ENCODE data around the gene RMDN3. TPM values are rescaled to one million over a fixed set of nuclear protein-coding genes. Genes with fewer than 3 reads are reported as not detected.

Gene RMDN3
- total and polyA plus RNA-seq, 4 donors = 20.9 to 94.4 (median 43.1) TPM

DNA sequence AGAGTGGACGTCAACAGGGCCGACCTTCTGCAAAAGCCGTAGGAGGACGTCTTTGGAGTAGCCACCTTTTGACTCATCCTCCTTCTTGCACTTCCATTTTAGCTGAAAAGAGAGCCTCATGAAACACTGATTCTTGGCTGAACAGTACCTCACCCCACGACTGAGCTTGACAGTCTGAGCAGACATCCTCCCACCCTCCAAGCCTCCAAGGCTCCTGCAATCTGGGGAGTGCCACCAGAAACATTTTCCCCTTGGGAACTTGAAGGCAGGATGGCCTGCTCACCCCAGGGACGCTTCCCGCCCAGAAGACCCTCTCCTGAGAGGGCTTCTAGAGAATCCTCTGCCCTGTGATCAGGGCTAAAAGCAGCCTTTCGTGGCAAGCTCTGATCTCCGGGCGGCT, 20.0 kb upstream of the RMDN3 start:
- H3K36me3 ChIP-seq (ENCODE audit: control insufficient read depth in 4 of 4, insufficient read depth in 4 of 4, low read length in 4 of 4) = peaks cover 14 to 54% (median 44%) of the 10 kb centered on the region in 4 donors
- DNase-seq (no peak), ATAC-seq (ENCODE audit: insufficient read depth, low FRiP score) (no peak)
- H3K9me3 ChIP-seq (ENCODE audit: control insufficient read depth in 4 of 4, insufficient read depth in 3 of 4, low read length in 3 of 4) = no peaks in the 10 kb centered on the region
- no peak overlapping the region for H3K4me3 ChIP-seq
- TF ChIP-seq, protein P1, sequence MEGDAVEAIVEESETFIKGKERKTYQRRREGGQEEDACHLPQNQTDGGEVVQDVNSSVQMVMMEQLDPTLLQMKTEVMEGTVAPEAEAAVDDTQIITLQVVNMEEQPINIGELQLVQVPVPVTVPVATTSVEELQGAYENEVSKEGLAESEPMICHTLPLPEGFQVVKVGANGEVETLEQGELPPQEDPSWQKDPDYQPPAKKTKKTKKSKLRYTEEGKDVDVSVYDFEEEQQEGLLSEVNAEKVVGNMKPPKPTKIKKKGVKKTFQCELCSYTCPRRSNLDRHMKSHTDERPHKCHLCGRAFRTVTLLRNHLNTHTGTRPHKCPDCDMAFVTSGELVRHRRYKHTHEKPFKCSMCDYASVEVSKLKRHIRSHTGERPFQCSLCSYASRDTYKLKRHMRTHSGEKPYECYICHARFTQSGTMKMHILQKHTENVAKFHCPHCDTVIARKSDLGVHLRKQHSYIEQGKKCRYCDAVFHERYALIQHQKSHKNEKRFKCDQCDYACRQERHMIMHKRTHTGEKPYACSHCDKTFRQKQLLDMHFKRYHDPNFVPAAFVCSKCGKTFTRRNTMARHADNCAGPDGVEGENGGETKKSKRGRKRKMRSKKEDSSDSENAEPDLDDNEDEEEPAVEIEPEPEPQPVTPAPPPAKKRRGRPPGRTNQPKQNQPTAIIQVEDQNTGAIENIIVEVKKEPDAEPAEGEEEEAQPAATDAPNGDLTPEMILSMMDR (IDR thresholded peaks at IDR 0.05; ENCODE audit: control extremely low read depth, extremely low read depth) = no peak
- H3K27ac ChIP-seq (ENCODE audit: low read depth in 1 of 2, low read length in 1 of 2) = no peak overlapping the region
- H3K9ac ChIP-seq (ENCODE audit: insufficient read depth in 1 of 2, low read length in 2 of 2) = no peak overlapping the region
- H3K4me1 ChIP-seq (ENCODE audit: control insufficient read depth in 5 of 5, insufficient read depth in 5 of 5, low read length in 5 of 5) = peaks cover 0 to 3% (median 0%) of the 10 kb centered on the region in 5 donors
- 92 to 96% methylated on average over 10 of the region's 10 CpGs for WGBS, 2 donors
- no peaks in the 10 kb centered on the region for H3K27me3 ChIP-seq (ENCODE audit: control insufficient read depth in 3 of 3, insufficient read depth in 3 of 3, low read length in 2 of 3)

DNA sequence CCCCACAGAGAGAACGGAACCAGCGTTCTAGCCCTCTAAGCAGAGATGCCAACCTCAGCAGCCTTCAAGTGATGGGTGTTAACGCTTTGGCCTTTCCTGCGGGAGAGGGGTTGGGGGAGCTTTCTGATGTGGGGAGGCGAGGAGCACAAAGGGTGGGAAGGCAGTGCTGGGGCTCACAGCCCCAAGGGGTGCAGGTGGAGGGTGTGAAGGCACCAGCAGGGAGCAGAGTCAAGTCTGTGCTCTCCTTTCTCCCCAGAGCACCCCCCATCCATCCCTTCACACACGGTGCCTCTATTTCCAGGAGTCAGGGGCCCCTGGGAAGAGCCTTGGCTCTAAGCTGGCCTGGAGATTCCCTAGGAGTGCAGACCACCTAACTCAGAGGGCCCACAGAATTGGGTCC, 18.8 kb upstream of the RMDN3 start:
- Histone ChIP-seq H3K9me3 (ENCODE audit: control insufficient read depth in 4 of 4, insufficient read depth in 3 of 4, low read length in 3 of 4) (no peaks in the 10 kb centered on the region), H3K4me1 (ENCODE audit: control insufficient read depth in 5 of 5, insufficient read depth in 5 of 5, low read length in 5 of 5) (peaks cover 0 to 7% (median 0%) of the 10 kb centered on the region in 5 donors), H3K4me3 (no peak overlapping the region), H3K27ac (ENCODE audit: low read depth in 1 of 2, low read length in 1 of 2) (no peak overlapping the region), H3K36me3 (ENCODE audit: control insufficient read depth in 4 of 4, insufficient read depth in 4 of 4, low read length in 4 of 4) (peaks cover 14 to 51% (median 40%) of the 10 kb centered on the region in 4 donors), H3K27me3 (ENCODE audit: control insufficient read depth in 3 of 3, insufficient read depth in 3 of 3, low read length in 2 of 3) (no peaks in the 10 kb centered on the region), H3K9ac (ENCODE audit: insufficient read depth in 1 of 2, low read length in 2 of 2) (no peak overlapping the region)
- no peak for ATAC-seq (ENCODE audit: insufficient read depth, low FRiP score)
- WGBS, 2 donors = 94 to 96% methylated on average over 6 of the region's 6 CpGs
- no peak for DNase-seq
- TF ChIP-seq, protein P1 (IDR thresholded peaks at IDR 0.05; ENCODE audit: control extremely low read depth, extremely low read depth) = no peak

DNA sequence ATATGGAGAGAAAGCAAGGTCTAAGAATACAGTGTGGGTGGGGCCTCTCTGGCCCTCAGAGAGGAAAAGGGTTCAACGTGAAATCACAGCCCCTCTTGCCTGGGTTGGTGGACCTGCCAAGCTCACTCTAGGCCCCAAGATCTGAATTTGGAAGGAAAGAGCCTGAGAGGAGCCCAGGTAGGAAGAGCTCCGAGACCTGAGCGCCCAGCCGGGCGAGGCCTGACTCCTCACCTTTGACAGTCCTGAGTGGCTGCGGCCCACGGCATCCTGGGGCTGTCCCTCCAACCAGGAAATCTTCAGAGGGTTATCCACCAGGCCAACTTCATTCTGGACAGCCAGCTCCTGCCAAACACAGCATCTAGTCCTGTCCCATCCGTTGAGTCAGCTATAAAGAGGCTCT, 18.4 kb upstream of the RMDN3 start:
- no peak for ATAC-seq (ENCODE audit: insufficient read depth, low FRiP score)
- Histone ChIP-seq H3K27ac (ENCODE audit: low read depth in 1 of 2, low read length in 1 of 2) (no peak overlapping the region), H3K4me3 (no peak overlapping the region), H3K4me1 (ENCODE audit: control insufficient read depth in 5 of 5, insufficient read depth in 5 of 5, low read length in 5 of 5) (peaks cover 0 to 7% (median 0%) of the 10 kb centered on the region in 5 donors), H3K9me3 (ENCODE audit: control insufficient read depth in 4 of 4, insufficient read depth in 3 of 4, low read length in 3 of 4) (no peaks in the 10 kb centered on the region), H3K9ac (ENCODE audit: insufficient read depth in 1 of 2, low read length in 2 of 2) (no peak overlapping the region), H3K36me3 (ENCODE audit: control insufficient read depth in 4 of 4, insufficient read depth in 4 of 4, low read length in 4 of 4) (peaks cover 14 to 50% (median 37%) of the 10 kb centered on the region in 4 donors), H3K27me3 (ENCODE audit: control insufficient read depth in 3 of 3, insufficient read depth in 3 of 3, low read length in 2 of 3) (no peaks in the 10 kb centered on the region)
- TF ChIP-seq, protein P1 (IDR thresholded peaks at IDR 0.05; ENCODE audit: control extremely low read depth, extremely low read depth) = no peak
- WGBS, 2 donors = 86 to 94% methylated on average over 8 of the region's 8 CpGs
- DNase-seq = no peak

DNA sequence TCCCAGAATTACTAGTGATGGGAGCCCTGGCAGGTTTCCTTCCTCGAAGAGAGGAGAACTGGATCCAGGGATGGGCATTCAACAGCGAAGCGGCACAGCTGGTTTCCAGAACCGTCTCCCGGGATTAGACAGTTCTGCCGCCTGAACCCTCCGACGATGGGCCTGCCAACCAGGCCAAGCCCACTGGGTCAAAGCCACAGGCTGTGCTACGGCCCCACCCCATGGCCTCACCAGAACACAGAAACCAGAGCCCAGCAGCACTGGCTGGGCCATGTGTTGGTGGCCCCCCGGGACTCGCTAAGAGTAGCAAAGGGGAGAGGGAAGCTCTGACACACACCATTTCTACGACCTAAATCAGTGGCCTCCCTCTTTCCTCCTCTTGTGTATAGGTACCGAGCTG, 17.0 kb upstream of the RMDN3 start:
- peaks cover 14 to 53% (median 33%) of the 10 kb centered on the region in 4 donors for H3K36me3 ChIP-seq (ENCODE audit: control insufficient read depth in 4 of 4, insufficient read depth in 4 of 4, low read length in 4 of 4)
- DNase-seq = no peak
- WGBS, 2 donors = 93 to 94% methylated on average over 13 of the region's 13 CpGs

More for the DNA sequence above, 17.0 kb upstream of the RMDN3 start:
- Histone ChIP-seq H3K9me3 (ENCODE audit: control insufficient read depth in 4 of 4, insufficient read depth in 3 of 4, low read length in 3 of 4) (no peaks in the 10 kb centered on the region), H3K4me1 (ENCODE audit: control insufficient read depth in 5 of 5, insufficient read depth in 5 of 5, low read length in 5 of 5) (peaks cover 0 to 7% (median 0%) of the 10 kb centered on the region in 5 donors), H3K27me3 (ENCODE audit: control insufficient read depth in 3 of 3, insufficient read depth in 3 of 3, low read length in 2 of 3) (no peaks in the 10 kb centered on the region), H3K4me3 (no peak overlapping the region), H3K9ac (ENCODE audit: insufficient read depth in 1 of 2, low read length in 2 of 2) (no peak overlapping the region), H3K27ac (ENCODE audit: low read depth in 1 of 2, low read length in 1 of 2) (no peak overlapping the region)
- no peak for ATAC-seq (ENCODE audit: insufficient read depth, low FRiP score)
- TF ChIP-seq, protein P1 (IDR thresholded peaks at IDR 0.05; ENCODE audit: control extremely low read depth, extremely low read depth) = no peak

All from lung (tissue), 12 donors.